HG02884 (cell line): Measurements from ENCODE around the gene FAF2.
"Not testable (repeated sequence)": the region's sequence is repeated elsewhere in the genome, so short reads cannot be mapped to it uniquely, and the experiment has no call there.

Experiments
- ATAC-seq: cut with Tn5 transposase; IDR thresholded peaks from one replicate; pipeline ENCODE4 v1.9.1; 2021; ENCODE audit warnings: mild to moderate bottlenecking, moderate library complexity; ENCODE audit not compliant: unreplicated experiment

FAF2 gene

GRCh38 chr5:176541338-176542134 lies 93.4 kb downstream of the FAF2 start:
- ATAC-seq = no peak

GRCh38 chr5:176542135-176542595 lies 94.0 kb downstream of the FAF2 start:
- no peak for ATAC-seq

- ATAC-seq = peak; percentile 45
These were observed 94.6 kb downstream of the FAF2 start for GRCh38 chr5:176542596-176543427.

GRCh38 chr5:176543428-176544182 lies 95.4 kb downstream of the FAF2 start:
- ATAC-seq = peak; percentile 72

- ATAC-seq = no peak
These were observed 97.2 kb downstream of the FAF2 start for GRCh38 chr5:176545388-176545736.

- ATAC-seq = no peak
These were observed 97.7 kb downstream of the FAF2 start for GRCh38 chr5:176545737-176546509.

- ATAC-seq = no peak
These were observed 99.6 kb downstream of the FAF2 start for GRCh38 chr5:176547802-176548201.

- no peak for ATAC-seq
These were observed 100.8 kb downstream of the FAF2 start, which contains the start of gene CDHR2 for GRCh38 chr5:176548967-176549444. CDHR2 (plus strand) TSS chr5:176549342; CDS start chr5:176565353, 16,011 bp downstream.

- no peak for ATAC-seq
These were observed 101.7 kb downstream of the FAF2 start for GRCh38 chr5:176549871-176550270.

- no peak for ATAC-seq
These were observed 102.2 kb downstream of the FAF2 start for GRCh38 chr5:176550275-176550831.

- ATAC-seq = not testable (repeated sequence)
These were observed 102.8 kb downstream of the FAF2 start for GRCh38 chr5:176550937-176551336.

GRCh38 chr5:176552332-176552869 lies 104.2 kb downstream of the FAF2 start:
- ATAC-seq = no peak

GRCh38 chr5:176553260-176554085 lies 105.3 kb downstream of the FAF2 start:
- ATAC-seq = no peak

- ATAC-seq = no peak
These were observed 109.7 kb downstream of the FAF2 start for GRCh38 chr5:176557846-176558245.
